22Rv1 (cell line): ENCODE data around the gene GOT1.

Source experiments
- ZFX ChIP-seq: fragments of 450-650 bp; IDR thresholded peaks from 2 replicates; pipeline ENCODE4 v1.6.1; 2017; ENCODE audit warnings: antibody characterized with exemption, borderline replicate concordance
- TF ChIP-seq, protein P1 (sequence below): fragments of 450-650 bp; IDR thresholded peaks from 2 replicates; pipeline ENCODE4 v1.5.1; 2017; ENCODE audit warnings: mild to moderate bottlenecking

DNA sequence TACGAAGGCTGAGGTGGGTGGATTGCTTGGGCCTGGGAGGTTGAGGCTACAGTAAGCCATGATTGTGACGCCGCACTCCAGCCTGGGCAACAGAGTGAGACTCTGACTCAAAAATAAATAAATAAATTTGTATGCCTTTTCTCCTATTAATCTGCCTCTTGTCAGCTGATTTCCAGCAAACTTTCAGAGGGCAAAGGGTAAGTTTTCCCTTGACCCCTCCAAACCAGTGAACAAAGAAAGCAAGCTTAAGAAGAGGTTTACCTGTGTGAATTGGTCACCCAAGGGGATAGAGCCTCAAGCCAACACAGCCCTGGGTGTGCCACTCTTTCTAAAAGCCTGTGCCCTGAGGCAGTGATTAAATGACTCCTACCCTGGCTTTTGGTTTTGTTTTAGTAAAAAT lies 30.8 kb downstream of the GOT1 start:
- TF ChIP-seq, protein P1, sequence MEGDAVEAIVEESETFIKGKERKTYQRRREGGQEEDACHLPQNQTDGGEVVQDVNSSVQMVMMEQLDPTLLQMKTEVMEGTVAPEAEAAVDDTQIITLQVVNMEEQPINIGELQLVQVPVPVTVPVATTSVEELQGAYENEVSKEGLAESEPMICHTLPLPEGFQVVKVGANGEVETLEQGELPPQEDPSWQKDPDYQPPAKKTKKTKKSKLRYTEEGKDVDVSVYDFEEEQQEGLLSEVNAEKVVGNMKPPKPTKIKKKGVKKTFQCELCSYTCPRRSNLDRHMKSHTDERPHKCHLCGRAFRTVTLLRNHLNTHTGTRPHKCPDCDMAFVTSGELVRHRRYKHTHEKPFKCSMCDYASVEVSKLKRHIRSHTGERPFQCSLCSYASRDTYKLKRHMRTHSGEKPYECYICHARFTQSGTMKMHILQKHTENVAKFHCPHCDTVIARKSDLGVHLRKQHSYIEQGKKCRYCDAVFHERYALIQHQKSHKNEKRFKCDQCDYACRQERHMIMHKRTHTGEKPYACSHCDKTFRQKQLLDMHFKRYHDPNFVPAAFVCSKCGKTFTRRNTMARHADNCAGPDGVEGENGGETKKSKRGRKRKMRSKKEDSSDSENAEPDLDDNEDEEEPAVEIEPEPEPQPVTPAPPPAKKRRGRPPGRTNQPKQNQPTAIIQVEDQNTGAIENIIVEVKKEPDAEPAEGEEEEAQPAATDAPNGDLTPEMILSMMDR = no peak
- TF ChIP-seq ZFX = no peak
